ENCODE measurements around the gene ELOVL6. TPM values are rescaled to one million over a fixed set of nuclear protein-coding genes. Genes with fewer than 3 reads are reported as not detected.

ELOVL6 gene
- total and polyA plus RNA-seq, 9 of the 15 experiments (the other 6 are each of a cell fraction or from before 2014, with no cell fraction given): 18.3 to 82.6 (median 46.0) TPM

DNA sequence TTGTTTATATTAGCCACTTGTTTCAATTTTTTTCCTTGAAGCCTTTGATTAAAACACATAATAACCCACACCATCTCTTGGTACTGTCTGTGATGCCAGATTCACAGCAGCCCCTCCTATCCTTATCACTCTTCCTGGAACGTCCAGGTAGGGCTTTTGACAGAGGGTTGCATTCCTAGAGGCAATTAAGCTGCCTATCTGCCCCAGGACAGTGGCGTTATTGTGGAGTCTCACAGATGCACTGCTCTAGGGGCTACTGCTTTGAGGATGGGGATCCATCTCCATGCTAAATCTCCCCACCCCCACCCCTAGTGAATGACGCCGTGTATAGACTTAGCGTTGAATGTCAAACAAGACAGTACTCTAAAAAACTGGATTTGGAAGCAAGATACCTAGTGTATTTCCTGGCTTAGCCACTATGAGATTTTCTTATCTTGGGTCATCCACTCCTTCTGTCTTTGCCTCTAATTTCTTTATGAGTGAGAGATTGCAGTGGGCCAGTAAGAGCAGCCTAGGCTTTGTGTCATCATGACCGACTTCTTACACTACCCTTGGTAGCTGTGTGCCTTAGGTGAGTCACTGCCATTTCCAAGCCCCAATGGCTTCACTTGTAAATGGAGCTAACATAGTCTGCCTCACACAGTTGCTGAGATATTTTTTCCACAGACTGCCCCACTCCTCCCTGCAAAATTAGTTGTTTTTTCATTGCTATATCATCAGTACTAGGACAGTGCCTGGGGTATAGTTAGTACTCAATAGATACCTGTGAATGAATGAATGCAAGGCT is 194.8 kb downstream of the ELOVL6 start (continued):
- TF ChIP-seq ZFP36 (IDR thresholded peaks at IDR 0.05; ENCODE audit: low read depth, low read length, partially characterized antibody): no peak
- no peak for TF ChIP-seq CCNT2 (IDR thresholded peaks at IDR 0.05; ENCODE audit: borderline replicate concordance, extremely low read depth, insufficient read length, low read depth, low read length)

DNA sequence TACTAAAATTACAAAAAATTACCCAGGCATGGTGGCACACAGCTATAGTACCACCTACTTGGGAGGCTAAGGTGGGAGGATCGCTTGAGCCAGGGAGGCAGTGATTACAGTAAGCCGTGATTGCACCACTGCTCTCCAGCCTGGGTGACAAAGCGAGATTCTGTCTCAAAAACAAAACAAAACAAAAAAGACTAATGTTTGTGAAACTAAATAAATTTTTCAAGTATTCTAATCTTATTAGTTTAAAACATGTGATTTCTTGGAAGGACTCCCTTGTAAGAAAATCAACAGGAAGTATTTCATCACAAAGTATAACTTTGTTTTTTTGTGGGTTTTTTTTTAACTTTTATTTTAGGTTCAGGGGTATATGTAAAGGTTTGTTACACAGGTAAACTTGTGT is 196.1 kb downstream of the ELOVL6 start:
- no peaks in the 10 kb centered on the region for H3K27me3 ChIP-seq (ENCODE audit: control insufficient read depth in 2 of 2, insufficient read depth in 2 of 2, low read length in 2 of 2)
- no peak overlapping the region for H3K9ac ChIP-seq (ENCODE audit: insufficient read depth in 1 of 2, low read depth in 2 of 2, low read length in 2 of 2)
- H3K27ac ChIP-seq (ENCODE audit: extremely low read depth, low read depth, low read length): no peak overlapping the region
- DNase-seq (ENCODE audit: extremely low read depth in 1 of 4, low spot score in 3 of 4) (no peak), FAIRE-seq (no peak), ATAC-seq (no peak)
- POLR2A ChIA-PET: interaction anchor here (0.7 kb wide), 1 partner anchor 273 kb away, joined by 3 read pairs; no protein-coding TSS in a partner anchor
- no peak overlapping the region for H3K4me2 ChIP-seq (ENCODE audit: insufficient read depth, low read length)
- no peak overlapping the region for H2AFZ ChIP-seq (ENCODE audit: low read depth, low read length)
- WGBS (ENCODE audit: insufficient coverage, low coverage, missing lambda C conversion rate): 6% methylated on average over 3 of the region's 3 CpGs
- no peak overlapping the region for H3K4me3 ChIP-seq
- in situ Hi-C loops (cut with MboI) (loop anchor here (10.0 kb wide), 1 partner anchor 322 kb away; no protein-coding TSS in a partner anchor), intact Hi-C loops (cut with micrococcal nuclease) (loop anchor here (10.0 kb wide), 2 partner anchors 202 to 342 kb away; no protein-coding TSS in a partner anchor)
- H3K79me2 ChIP-seq (ENCODE audit: control insufficient read depth, insufficient read depth, low read length): no peaks in the 10 kb centered on the region
- H3K9me1 ChIP-seq (ENCODE audit: control insufficient read depth, insufficient read depth, low read length): no peaks in the 10 kb centered on the region
- no peaks in the 10 kb centered on the region for H4K20me1 ChIP-seq (replicated peaks; ENCODE audit: control insufficient read depth, insufficient read depth, low read length)
- TF ChIP-seq GTF2A2 (tag; IDR thresholded peaks at IDR 0.05): no peak
- TF ChIP-seq CEBPB (tag; IDR thresholded peaks at IDR 0.05): 0 out of 2 replicates have a peak, but pooled peaks have one; percentile 13
- TF ChIP-seq, protein P1, sequence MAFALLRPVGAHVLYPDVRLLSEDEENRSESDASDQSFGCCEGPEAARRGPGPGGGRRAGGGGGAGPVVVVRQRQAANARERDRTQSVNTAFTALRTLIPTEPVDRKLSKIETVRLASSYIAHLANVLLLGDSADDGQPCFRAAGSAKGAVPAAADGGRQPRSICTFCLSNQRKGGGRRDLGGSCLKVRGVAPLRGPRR (CRISPR knock-in tag; IDR thresholded peaks at IDR 0.05): no peak
- no peak for TF ChIP-seq RFX7 (CRISPR knock-in tag; IDR thresholded peaks at IDR 0.05)
- TF ChIP-seq, protein P2, sequence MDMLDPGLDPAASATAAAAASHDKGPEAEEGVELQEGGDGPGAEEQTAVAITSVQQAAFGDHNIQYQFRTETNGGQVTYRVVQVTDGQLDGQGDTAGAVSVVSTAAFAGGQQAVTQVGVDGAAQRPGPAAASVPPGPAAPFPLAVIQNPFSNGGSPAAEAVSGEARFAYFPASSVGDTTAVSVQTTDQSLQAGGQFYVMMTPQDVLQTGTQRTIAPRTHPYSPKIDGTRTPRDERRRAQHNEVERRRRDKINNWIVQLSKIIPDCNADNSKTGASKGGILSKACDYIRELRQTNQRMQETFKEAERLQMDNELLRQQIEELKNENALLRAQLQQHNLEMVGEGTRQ (CRISPR knock-in tag; IDR thresholded peaks at IDR 0.05): no peak
- TF ChIP-seq MYBL2 (IDR thresholded peaks at IDR 0.05; ENCODE audit: low read depth): no peak
- TF ChIP-seq MYBL2 (CRISPR knock-in tag; IDR thresholded peaks at IDR 0.05; ENCODE audit: borderline replicate concordance): no peak
- no peaks in the 10 kb centered on the region for H3K36me3 ChIP-seq (ENCODE audit: control insufficient read depth, insufficient read depth, low read length)
- CTCF ChIA-PET (ENCODE audit: low intra/inter-chr PET ratio): interaction anchor here (12.8 kb wide), 1 partner anchor 513 kb away, joined by 252 read pairs; no protein-coding TSS in a partner anchor
- BruUV-seq (replicated peaks): no TSS peak
- H3K9me3 ChIP-seq (replicated peaks; ENCODE audit: control insufficient read depth, insufficient read depth, low read depth, low read length): no peaks in the 10 kb centered on the region
- no peaks in the 10 kb centered on the region; a peak in 1 of 5 replicates for H3K4me1 ChIP-seq (replicated peaks in 1 of 2; ENCODE audit: control insufficient read depth in 2 of 2, insufficient read depth in 2 of 2, low read length in 2 of 2)
